ENCODE measurements around the gene FAM170B. TPM values are rescaled to one million over a fixed set of nuclear protein-coding genes. Genes with fewer than 3 reads are reported as not detected.

Gene FAM170B
- total RNA-seq, 1 experiment from 2014 or later = not detected

GRCh38 chr10:49165259-49165658, 31.4 kb upstream of the FAM170B start:
- no peak overlapping the region for H3K27ac ChIP-seq (ENCODE audit: low read length)
- H3K4me3 ChIP-seq (ENCODE audit: low read length) = no peak overlapping the region
- H3K36me3 ChIP-seq (ENCODE audit: low read depth, low read length) = no peaks in the 10 kb centered on the region
- POLR2A ChIA-PET (ENCODE audit: unreplicated experiment) = no interaction called here
- intact Hi-C loops (cut with micrococcal nuclease) = loop anchor here (10.0 kb wide), 1 partner anchor 180 kb away; no protein-coding TSS in a partner anchor
- peaks cover 12% of the 10 kb centered on the region; the same call in 1 of the 2 replicates for H3K4me1 ChIP-seq (ENCODE audit: insufficient read depth, low read length)
- no peak overlapping the region for H3K4me2 ChIP-seq (ENCODE audit: low read length)
- no peak overlapping the region for H3K9ac ChIP-seq (ENCODE audit: low read length)
- TF ChIP-seq CTCF (conservative IDR thresholded peaks at IDR 0.05; ENCODE audit: low read depth, low read length) (no peak), EZH2phosphoT487 (IDR thresholded peaks at IDR 0.05; ENCODE audit: borderline replicate concordance, low read length) (no peak), EZH2 (IDR thresholded peaks at IDR 0.05; ENCODE audit: low read length, unreplicated experiment) (no peak)
- H4K20me1 ChIP-seq (ENCODE audit: low read length) = no peaks in the 10 kb centered on the region
- no TSS peak for BruUV-seq (replicated peaks)
- H3K79me2 ChIP-seq (ENCODE audit: low read length) = no peaks in the 10 kb centered on the region
- no peaks in the 10 kb centered on the region for H3K9me3 ChIP-seq (ENCODE audit: low read length)
- CTCF ChIA-PET = no interaction called here
- peaks cover 4% of the 10 kb centered on the region; the same call in 1 of the 2 replicates for H3K27me3 ChIP-seq (ENCODE audit: low read length)
- no peak overlapping the region for H2AFZ ChIP-seq (ENCODE audit: low read length)
- DNase-seq = no peak
- H3F3A ChIP-seq (ENCODE audit: low read length, unreplicated experiment) = no peaks in the 10 kb centered on the region
- no peak for ATAC-seq
- H3K9me2 ChIP-seq (replicated peaks; ENCODE audit: low read length) = no peaks in the 10 kb centered on the region

GRCh38 chr10:49164559-49165188, 30.9 kb upstream of the FAM170B start:
- H3K4me1 ChIP-seq (ENCODE audit: insufficient read depth, low read length) = peaks cover 12% of the 10 kb centered on the region; the same call in 1 of the 2 replicates
- H3K36me3 ChIP-seq (ENCODE audit: low read depth, low read length) = no peaks in the 10 kb centered on the region
- no peaks in the 10 kb centered on the region for H3K9me2 ChIP-seq (replicated peaks; ENCODE audit: low read length)
- CTCF ChIA-PET = interaction anchor here (0.6 to 1.0 kb wide), 3 partner anchors 15 to 506 kb away, joined by 3 to 6 read pairs (median 5); no protein-coding TSS in a partner anchor
- TF ChIP-seq CTCF (conservative IDR thresholded peaks at IDR 0.05; ENCODE audit: low read depth, low read length) (peak; percentile 89), EZH2phosphoT487 (IDR thresholded peaks at IDR 0.05; ENCODE audit: borderline replicate concordance, low read length) (no peak)
- H3F3A ChIP-seq (ENCODE audit: low read length, unreplicated experiment) = no peaks in the 10 kb centered on the region
- no peak overlapping the region for H3K9ac ChIP-seq (ENCODE audit: low read length)
- peaks cover 8% of the 10 kb centered on the region; the same call in 1 of the 2 replicates for H3K27me3 ChIP-seq (ENCODE audit: low read length)
- intact Hi-C loops (cut with micrococcal nuclease) = loop anchor here (1.0 to 10.0 kb wide), 2 partner anchors 180 to 506 kb away; no protein-coding TSS in a partner anchor
- BruUV-seq (replicated peaks) = no TSS peak
- DNase-seq (peak; percentile 60), ATAC-seq (peak; percentile 50; the same call in 1 of the 2 replicates)
- no peaks in the 10 kb centered on the region for H3K9me3 ChIP-seq (ENCODE audit: low read length)
- POLR2A ChIA-PET (ENCODE audit: unreplicated experiment) = interaction anchor here (0.5 kb wide), 1 partner anchor 133 kb away, joined by 3 read pairs; no protein-coding TSS in a partner anchor
- H3K4me3 ChIP-seq (ENCODE audit: low read length) = no peak overlapping the region
- H3K79me2 ChIP-seq (ENCODE audit: low read length) = no peaks in the 10 kb centered on the region
- H3K4me2 ChIP-seq (ENCODE audit: low read length) = no peak overlapping the region
- no peak overlapping the region for H3K27ac ChIP-seq (ENCODE audit: low read length)
- H4K20me1 ChIP-seq (ENCODE audit: low read length) = no peaks in the 10 kb centered on the region
- no peak overlapping the region for H2AFZ ChIP-seq (ENCODE audit: low read length)

GRCh38 chr10:49163741-49164140, 29.9 kb upstream of the FAM170B start:
- Histone ChIP-seq H4K20me1 (ENCODE audit: low read length) (no peaks in the 10 kb centered on the region), H3K4me2 (ENCODE audit: low read length) (no peak overlapping the region), H2AFZ (ENCODE audit: low read length) (no peak overlapping the region), H3K27me3 (ENCODE audit: low read length) (peaks cover 13% of the 10 kb centered on the region; the same call in 1 of the 2 replicates), H3K4me1 (ENCODE audit: insufficient read depth, low read length) (peaks cover 12% of the 10 kb centered on the region; the same call in 1 of the 2 replicates), H3K9me2 (replicated peaks; ENCODE audit: low read length) (no peaks in the 10 kb centered on the region), H3K27ac (ENCODE audit: low read length) (no peak overlapping the region), H3K4me3 (ENCODE audit: low read length) (no peak overlapping the region), H3K36me3 (ENCODE audit: low read depth, low read length) (no peaks in the 10 kb centered on the region), H3K9ac (ENCODE audit: low read length) (no peak overlapping the region), H3K9me3 (ENCODE audit: low read length) (no peaks in the 10 kb centered on the region), H3K79me2 (ENCODE audit: low read length) (no peaks in the 10 kb centered on the region), H3F3A (ENCODE audit: low read length, unreplicated experiment) (no peaks in the 10 kb centered on the region)
- ATAC-seq (no peak), DNase-seq (no peak)
- no TSS peak for BruUV-seq (replicated peaks)
- intact Hi-C loops (cut with micrococcal nuclease) = loop anchor here (1.0 to 10.0 kb wide), 2 partner anchors 179 to 505 kb away; no protein-coding TSS in a partner anchor
- ChIA-PET CTCF (no interaction called here), POLR2A (ENCODE audit: unreplicated experiment) (no interaction called here)
- TF ChIP-seq EZH2phosphoT487 (IDR thresholded peaks at IDR 0.05; ENCODE audit: borderline replicate concordance, low read length) = no peak
- no peak for TF ChIP-seq EZH2 (IDR thresholded peaks at IDR 0.05; ENCODE audit: low read length, unreplicated experiment)
- no peak for TF ChIP-seq CTCF (conservative IDR thresholded peaks at IDR 0.05; ENCODE audit: low read depth, low read length)

Data from PC-3 (cell line).